Chondrocyte (in vitro differentiated cells): ENCODE results near the gene KCNMB4. TPM values are rescaled to one million over a fixed set of nuclear protein-coding genes. Genes with fewer than 3 reads are reported as not detected.
"Not testable (repeated sequence)": the region's sequence is repeated elsewhere in the genome, so short reads cannot be mapped to it uniquely, and the experiment has no call there.

Experiments used
- DNase-seq: peaks from one replicate; pipeline ENCODE4 v3.0.0; 2021; ENCODE audit warnings: mixed read lengths, low spot score
- H3K27ac Mint-ChIP-seq: one replicate; pipeline ENCODE4 v1.8.0; 2021; ENCODE audit warnings: mild to moderate bottlenecking, moderate library complexity, mixed read lengths; ENCODE audit not compliant: unreplicated experiment
- H3K27me3 Mint-ChIP-seq: 2 replicates; pipeline ENCODE4 v1.8.0; 2021; ENCODE audit warnings: low read depth, mixed read lengths
- H3K36me3 Mint-ChIP-seq: 2 replicates; pipeline ENCODE4 v1.8.0; 2021; ENCODE audit warnings: low read depth, mixed read lengths
- H3K4me1 Mint-ChIP-seq: 2 replicates; pipeline ENCODE4 v1.8.0; 2021; ENCODE audit warnings: low read depth, mild to moderate bottlenecking, mixed read lengths
- H3K4me3 Mint-ChIP-seq: one replicate; pipeline ENCODE4 v1.8.0; 2021; ENCODE audit warnings: mild to moderate bottlenecking, moderate library complexity, mixed read lengths; ENCODE audit not compliant: unreplicated experiment
- H3K9me3 Mint-ChIP-seq: 2 replicates; pipeline ENCODE4 v1.8.0; 2021; ENCODE audit warnings: low read depth, mixed read lengths
- CTCF ChIP-seq: fragments of 200-600 bp; sonication (generic); IDR thresholded peaks from 2 replicates; pipeline ENCODE4 v1.5.0; 2021; ENCODE audit warnings: antibody characterized with exemption, mild to moderate bottlenecking, moderate library complexity
- total RNA-seq: library from RNA; stranded (reverse); gene quantifications from 3 replicates; pipeline ENCODE4 v1.2.1, GENCODE V29; 2021

The KCNMB4 gene
- total RNA-seq, 1 donor from 2014 or later = 3.3 TPM

DNA sequence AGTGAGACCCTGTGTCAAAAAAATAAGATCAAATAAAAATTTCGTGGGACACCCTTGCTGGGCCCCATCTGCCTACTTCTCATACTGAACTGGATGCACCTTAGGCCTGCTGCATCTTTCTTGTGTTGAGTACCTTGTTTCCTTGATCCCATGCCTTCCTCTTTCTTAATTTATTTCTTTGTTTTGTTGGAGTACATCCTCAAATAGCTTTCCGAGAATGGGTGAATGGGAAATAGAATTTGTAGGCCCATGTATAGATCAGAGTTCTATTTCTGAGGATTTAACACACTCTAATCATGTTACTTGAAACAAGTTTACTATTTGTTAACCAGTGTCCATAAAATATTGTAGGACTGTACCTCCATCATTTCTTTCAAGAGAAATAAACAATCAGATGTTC is 23.6 kb downstream of the KCNMB4 start:
- Mint-ChIP-seq H3K27me3 (no peaks in the 10 kb centered on the region), H3K4me3 (no peak overlapping the region), H3K27ac (no peak overlapping the region), H3K9me3 (peaks cover 15% of the 10 kb centered on the region), H3K4me1 (peaks cover 12% of the 10 kb centered on the region), H3K36me3 (peaks cover 5% of the 10 kb centered on the region)
- DNase-seq = no peak
- TF ChIP-seq CTCF = no peak

DNA sequence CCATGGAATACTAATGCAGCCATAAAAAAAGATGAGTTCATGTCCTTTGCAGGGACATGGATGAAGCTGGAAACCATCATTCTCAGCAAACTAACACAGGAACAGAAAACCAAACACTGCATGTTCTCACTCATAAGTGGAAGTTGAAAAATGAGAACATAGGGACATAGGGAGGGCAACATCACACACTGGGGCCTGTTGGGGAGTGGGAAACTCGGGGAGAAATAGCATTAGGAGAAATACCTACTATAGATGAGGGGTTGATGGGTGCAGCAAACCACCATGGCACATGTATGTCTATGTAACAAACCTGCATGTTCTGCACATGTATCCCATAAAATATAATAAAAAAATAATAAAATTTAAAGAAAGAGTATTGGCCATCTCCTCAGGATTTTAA is 26.5 kb downstream of the KCNMB4 start:
- not testable (repeated sequence) for H3K27ac Mint-ChIP-seq

DNA sequence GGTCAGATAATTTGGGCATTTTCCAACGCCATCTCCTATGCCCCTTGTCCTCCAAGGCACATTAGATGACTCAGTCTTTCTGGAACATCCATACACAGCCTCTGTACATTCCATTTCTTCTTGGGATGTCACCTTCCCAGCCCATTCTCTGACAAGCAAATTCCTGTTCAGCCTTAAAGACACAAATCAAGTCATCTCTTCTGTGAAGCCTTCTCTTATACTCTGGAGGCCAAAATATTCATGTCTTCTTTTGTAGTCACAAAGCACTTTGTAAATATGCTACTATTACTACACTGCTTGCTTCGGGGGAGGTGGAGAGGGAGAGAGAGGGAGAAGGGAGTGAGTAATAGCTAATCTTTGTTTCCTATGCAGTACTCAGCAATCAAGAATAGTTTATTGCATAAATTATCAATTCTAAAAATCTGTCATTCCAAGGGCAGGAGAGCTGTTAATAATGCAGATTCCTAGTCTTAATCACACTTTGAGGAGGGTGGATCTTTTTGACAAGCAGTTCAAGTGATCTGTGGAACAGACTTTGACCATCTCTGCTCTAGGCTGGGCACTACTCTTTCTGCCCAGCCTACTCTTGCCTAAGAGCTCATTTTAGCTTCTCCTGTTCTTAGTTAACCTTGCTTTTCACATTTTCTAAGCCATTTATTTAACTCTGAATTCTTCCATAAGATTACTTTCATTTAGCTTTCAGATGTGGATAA is 27.9 kb downstream of the KCNMB4 start:
- peaks cover 12% of the 10 kb centered on the region for H3K4me1 Mint-ChIP-seq
- H3K36me3 Mint-ChIP-seq = peaks cover 3% of the 10 kb centered on the region
- H3K27me3 Mint-ChIP-seq = no peaks in the 10 kb centered on the region
- TF ChIP-seq CTCF = no peak
- DNase-seq = no peak
- peaks cover 13% of the 10 kb centered on the region for H3K9me3 Mint-ChIP-seq
- no peak overlapping the region for H3K4me3 Mint-ChIP-seq
- peak overlapping the region; percentile 45 for H3K27ac Mint-ChIP-seq

More for the DNA sequence above, 26.5 kb downstream of the KCNMB4 start:
- DNase-seq, H3K27me3 Mint-ChIP-seq, H3K36me3 Mint-ChIP-seq, H3K4me3 Mint-ChIP-seq: not testable (repeated sequence)
- H3K4me1 Mint-ChIP-seq = peaks cover 12% of the 10 kb centered on the region
- peaks cover 15% of the 10 kb centered on the region for H3K9me3 Mint-ChIP-seq

- peaks cover 3% of the 10 kb centered on the region for H3K9me3 Mint-ChIP-seq
- no peak for TF ChIP-seq CTCF
- H3K27me3 Mint-ChIP-seq = no peaks in the 10 kb centered on the region
- no peak overlapping the region for H3K27ac Mint-ChIP-seq
- no peak for DNase-seq
- no peak overlapping the region for H3K4me3 Mint-ChIP-seq
- H3K4me1 Mint-ChIP-seq = peaks cover 12% of the 10 kb centered on the region
- H3K36me3 Mint-ChIP-seq = peaks cover 4% of the 10 kb centered on the region
Measured at GRCh38 chr12:70398002-70398401, 31.9 kb downstream of the KCNMB4 start.

DNA sequence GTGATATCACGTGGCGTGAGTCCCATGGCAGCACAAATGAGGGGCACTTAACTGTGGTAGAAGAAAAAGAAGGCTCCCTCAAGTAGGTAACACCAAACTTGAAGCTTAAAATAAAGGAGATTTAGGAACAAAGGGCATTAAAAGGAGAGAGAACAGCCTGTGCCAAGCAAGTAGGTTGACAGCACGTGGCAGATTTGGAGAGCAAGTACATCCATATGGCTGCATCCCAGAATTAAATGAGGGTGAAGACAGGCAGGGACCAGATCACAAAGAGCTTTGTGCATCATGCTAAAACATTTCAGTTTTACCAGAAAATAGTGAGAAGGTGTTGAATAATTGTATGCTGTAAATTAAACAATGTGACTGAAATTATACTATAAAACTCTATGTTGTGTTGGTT is 32.8 kb downstream of the KCNMB4 start:
- Mint-ChIP-seq H3K27ac (no peak overlapping the region), H3K4me1 (peaks cover 5% of the 10 kb centered on the region), H3K9me3 (peaks cover 3% of the 10 kb centered on the region), H3K27me3 (no peaks in the 10 kb centered on the region), H3K4me3 (no peak overlapping the region), H3K36me3 (peaks cover 4% of the 10 kb centered on the region)
- DNase-seq = no peak
- no peak for TF ChIP-seq CTCF

- peaks cover 3% of the 10 kb centered on the region for H3K9me3 Mint-ChIP-seq
- H3K4me1 Mint-ChIP-seq = peaks cover under 1% of the 10 kb centered on the region
- TF ChIP-seq CTCF = no peak
- no peak overlapping the region for H3K27ac Mint-ChIP-seq
- no peak overlapping the region for H3K4me3 Mint-ChIP-seq
- H3K36me3 Mint-ChIP-seq = peaks cover 4% of the 10 kb centered on the region
- H3K27me3 Mint-ChIP-seq = no peaks in the 10 kb centered on the region
- no peak for DNase-seq
Measured at GRCh38 chr12:70399311-70399710, 33.2 kb downstream of the KCNMB4 start.
